ENCODE measurements around the gene PFKFB4.

Gene PFKFB4

GRCh38 chr3:48565186-48565585 lies 8.6 kb upstream of the PFKFB4 start:
- no peak for DNase-seq (ENCODE audit: insufficient read length, low spot score)
- no peak for FAIRE-seq
- TF ChIP-seq CTCF (IDR thresholded peaks at IDR 0.05; ENCODE audit: insufficient read depth, missing control alignments) = no peak

- no peak for TF ChIP-seq CTCF (IDR thresholded peaks at IDR 0.05; ENCODE audit: insufficient read depth, missing control alignments)
- FAIRE-seq (no peak), DNase-seq (ENCODE audit: insufficient read length, low spot score) (no peak)
Observed at GRCh38 chr3:48564667-48565066, 8.1 kb upstream of the PFKFB4 start.

- no peak for TF ChIP-seq CTCF (IDR thresholded peaks at IDR 0.05; ENCODE audit: insufficient read depth, missing control alignments)
- FAIRE-seq (no peak), DNase-seq (ENCODE audit: insufficient read length, low spot score) (peak; percentile 15)
Observed at GRCh38 chr3:48564022-48564421, 7.4 kb upstream of the PFKFB4 start.

- FAIRE-seq (no peak), DNase-seq (ENCODE audit: insufficient read length, low spot score) (peak; percentile 36)
- TF ChIP-seq CTCF (IDR thresholded peaks at IDR 0.05; ENCODE audit: insufficient read depth, missing control alignments) = no peak
Observed at GRCh38 chr3:48563382-48563918, 6.8 kb upstream of the PFKFB4 start, which contains the start of gene UCN2. TSS of gene UCN2 (minus strand) at chr3:48563781. CDS start at chr3:48563124, 657 bp downstream.

- no peak for DNase-seq (ENCODE audit: insufficient read length, low spot score)
- FAIRE-seq = no peak
- no peak for TF ChIP-seq CTCF (IDR thresholded peaks at IDR 0.05; ENCODE audit: insufficient read depth, missing control alignments)
Observed at GRCh38 chr3:48562367-48563095, 5.9 kb upstream of the PFKFB4 start.

GRCh38 chr3:48561045-48561736 lies 4.6 kb upstream of the PFKFB4 start:
- TF ChIP-seq CTCF (IDR thresholded peaks at IDR 0.05; ENCODE audit: insufficient read depth, missing control alignments) = no peak
- DNase-seq (ENCODE audit: insufficient read length, low spot score) = no peak
- no peak for FAIRE-seq

GRCh38 chr3:48560648-48561018 lies 4.0 kb upstream of the PFKFB4 start:
- no peak for TF ChIP-seq CTCF (IDR thresholded peaks at IDR 0.05; ENCODE audit: insufficient read depth, missing control alignments)
- FAIRE-seq = no peak
- DNase-seq (ENCODE audit: insufficient read length, low spot score) = no peak
